ENCODE data around the gene PUDP.
A peak's percentile ranks its signal among the peaks of the same experiment; 100 is the strongest.
"Not testable (repeated sequence)": the region's sequence is repeated elsewhere in the genome, so short reads cannot be mapped to it uniquely, and the experiment has no call there.

The PUDP gene

DNA sequence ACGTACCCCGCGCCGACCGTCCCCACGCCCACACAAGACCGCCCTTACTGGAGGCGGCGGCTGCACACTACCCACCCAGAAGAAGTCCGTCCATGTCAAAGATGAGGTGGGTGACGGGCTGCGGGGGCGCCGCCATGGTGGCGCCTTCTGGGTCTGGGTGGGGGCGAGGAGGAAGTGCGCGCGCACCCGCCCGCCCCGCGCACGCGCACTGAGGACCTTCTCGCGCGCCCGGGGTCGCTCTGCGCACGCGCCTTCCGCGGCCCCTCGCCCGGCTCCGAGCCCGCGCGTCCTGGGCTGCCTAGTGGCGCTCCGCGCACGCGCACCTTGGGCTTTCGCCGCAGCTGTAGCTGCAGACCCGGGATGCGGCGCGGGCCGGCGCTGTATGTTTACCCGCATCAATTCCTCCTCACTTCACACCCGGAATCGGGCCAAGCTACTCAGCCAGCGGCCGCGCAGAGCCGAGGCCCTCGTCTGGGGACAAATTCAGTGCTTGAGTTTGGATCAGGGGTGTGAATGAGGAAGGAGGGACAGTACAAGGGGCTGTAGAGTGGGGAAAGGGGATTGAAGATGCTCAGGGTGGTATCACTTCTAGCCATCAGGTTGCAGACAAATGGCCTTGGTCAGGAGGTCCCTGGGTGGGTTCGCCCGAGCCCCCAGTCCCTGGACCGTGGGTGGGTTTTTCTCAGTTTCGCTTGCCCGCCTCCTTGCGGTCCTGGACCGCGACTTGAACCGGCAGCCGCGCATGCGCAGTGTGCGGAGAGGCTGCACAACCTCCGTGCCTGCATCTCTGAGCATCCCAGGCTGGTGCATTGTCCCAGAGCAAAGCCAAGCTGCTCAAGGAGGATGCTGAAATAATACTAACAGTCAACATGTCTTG is at the start of gene PUDP:
TSS of gene PUDP (minus strand) at position 176 of the 877 bp plus-strand sequence. CDS start at position 136, 40 bp downstream.
- peak within 1 kb of the TSS; percentile 62 for H3K27ac ChIP-seq
- DNase-seq (ENCODE audit: low read depth, low spot score): no peak

- H3K27ac ChIP-seq: no peak overlapping the region
- no peak for DNase-seq (ENCODE audit: low read depth, low spot score)
Observed at GRCh38 chrX:7194606-7195005, 46.7 kb upstream of the PUDP start.

GRCh38 chrX:7192871-7193270 is 44.9 kb upstream of the PUDP start:
- H3K27ac ChIP-seq: no peak overlapping the region
- no peak for DNase-seq (ENCODE audit: low read depth, low spot score)

DNA sequence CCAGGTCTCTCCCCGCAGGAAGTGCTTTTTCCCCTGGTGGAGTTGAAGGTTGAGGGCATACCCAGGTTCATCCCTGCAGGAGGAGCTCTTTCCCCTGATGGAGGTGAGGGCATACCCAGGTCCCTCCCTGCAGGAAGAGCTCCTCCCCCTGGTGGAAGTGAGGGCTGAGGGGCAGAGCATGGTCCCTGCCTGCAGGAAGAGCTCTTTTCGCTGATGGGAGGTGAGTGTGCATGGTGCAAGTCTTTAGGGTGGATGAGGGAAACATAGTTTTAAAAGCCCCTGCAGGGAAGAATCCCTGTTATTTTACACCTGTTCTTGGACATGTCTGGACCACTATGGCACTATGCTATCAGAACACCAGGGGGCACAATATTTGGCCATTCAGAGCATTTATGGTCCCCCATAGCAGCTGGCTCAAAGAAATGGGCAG is 43.7 kb upstream of the PUDP start:
- DNase-seq (ENCODE audit: low read depth, low spot score): no peak
- no peak overlapping the region for H3K27ac ChIP-seq

GRCh38 chrX:7190157-7190556 is 42.2 kb upstream of the PUDP start:
- no peak for DNase-seq (ENCODE audit: low read depth, low spot score)
- no peak overlapping the region for H3K27ac ChIP-seq

GRCh38 chrX:7188672-7189071 is 40.7 kb upstream of the PUDP start:
- no peak overlapping the region for H3K27ac ChIP-seq
- DNase-seq (ENCODE audit: low read depth, low spot score): no peak

DNA sequence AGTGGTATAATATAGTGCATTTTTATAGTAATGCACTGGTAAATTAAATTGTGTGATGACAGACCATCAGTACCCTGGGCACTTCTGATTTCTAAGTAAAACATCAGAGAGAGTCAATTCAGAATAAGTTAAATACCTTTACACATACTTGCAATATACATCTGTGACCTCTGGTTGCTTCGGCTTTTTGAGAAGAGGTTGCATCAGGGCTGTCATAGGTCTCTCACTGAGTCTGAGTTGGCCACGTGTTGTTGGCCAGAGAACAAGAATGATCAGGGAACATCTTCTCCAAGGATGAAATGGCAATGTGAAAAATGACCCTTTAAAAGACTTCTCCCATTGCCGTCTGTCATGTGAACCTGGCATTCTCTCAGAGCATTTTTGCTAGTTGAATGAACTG is 36.9 kb upstream of the PUDP start:
- H3K27ac ChIP-seq: no peak overlapping the region
- no peak for DNase-seq (ENCODE audit: low read depth, low spot score)

- H3K27ac ChIP-seq: no peak overlapping the region
- no peak for DNase-seq (ENCODE audit: low read depth, low spot score)
Observed at GRCh38 chrX:7179446-7179845, 31.5 kb upstream of the PUDP start.

DNA sequence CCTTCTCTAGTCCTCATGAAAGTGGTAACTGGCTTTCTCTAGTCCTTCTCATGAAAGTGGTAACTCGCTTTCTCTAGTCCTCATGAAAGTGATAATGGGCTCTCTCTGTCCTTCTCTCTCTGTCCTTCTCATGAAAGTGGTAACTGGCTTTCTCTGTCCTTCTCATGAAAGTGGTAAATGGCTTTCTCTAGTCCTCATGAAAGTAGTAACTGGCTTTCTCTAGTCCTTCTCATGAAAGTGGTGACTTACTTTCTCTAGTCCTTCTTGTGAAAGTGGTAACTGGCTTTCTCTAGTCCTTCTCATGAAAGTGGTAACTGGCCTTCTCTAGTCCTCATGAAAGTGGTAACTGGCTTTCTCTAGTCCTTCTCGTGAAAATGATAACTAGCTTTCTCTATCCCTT is 30.9 kb upstream of the PUDP start:
- DNase-seq (ENCODE audit: low read depth, low spot score); H3K27ac ChIP-seq: not testable (repeated sequence)

GRCh38 chrX:7170898-7171297 is 22.9 kb upstream of the PUDP start:
- H3K27ac ChIP-seq: no peak overlapping the region
- no peak for DNase-seq (ENCODE audit: low read depth, low spot score)

DNA sequence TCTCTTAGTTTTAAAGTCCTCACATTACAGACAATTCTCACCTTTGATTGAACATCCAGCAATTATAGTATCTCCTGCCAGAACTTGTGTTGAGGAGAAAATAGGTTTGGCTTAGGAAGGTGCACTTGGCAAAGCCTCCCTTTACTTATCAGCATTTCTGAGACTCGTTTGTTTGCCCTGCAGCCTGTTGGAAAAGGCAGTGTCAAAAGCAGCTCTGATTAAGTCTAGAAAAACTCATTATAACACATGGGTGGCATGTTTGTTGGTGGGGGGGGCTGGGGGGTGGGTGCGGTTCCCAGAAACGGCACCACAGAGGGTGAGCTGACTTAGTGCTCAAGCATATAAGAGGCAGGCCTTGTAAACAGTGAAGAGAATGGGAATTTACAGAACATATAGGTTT is 21.7 kb upstream of the PUDP start:
- H3K27ac ChIP-seq: no peak overlapping the region
- DNase-seq (ENCODE audit: low read depth, low spot score): no peak

DNA sequence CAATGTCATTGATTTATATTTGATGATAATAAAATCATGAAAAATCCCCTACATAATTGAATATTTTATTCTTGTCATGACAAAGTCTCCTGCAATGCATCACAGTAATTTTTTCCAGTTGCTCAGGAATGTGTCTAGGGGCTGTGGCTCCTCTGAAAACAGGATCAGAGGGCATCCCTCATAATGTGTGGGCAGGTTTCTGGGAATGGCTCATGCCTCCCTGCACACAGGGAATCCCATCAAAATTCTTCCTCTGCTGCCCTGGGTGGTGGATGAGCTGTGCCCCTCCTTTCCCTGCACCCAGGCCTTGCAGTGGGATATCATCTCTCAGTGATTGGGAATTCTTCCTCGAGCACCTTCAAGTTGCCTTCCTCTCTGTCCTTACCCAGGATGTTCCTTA is 20.4 kb upstream of the PUDP start:
- DNase-seq (ENCODE audit: low read depth, low spot score): no peak

GRCh38 chrX:7164174-7164573 is 16.2 kb upstream of the PUDP start:
- no peak for DNase-seq (ENCODE audit: low read depth, low spot score)
- H3K27ac ChIP-seq: no peak overlapping the region

More for the DNA sequence above, 20.4 kb upstream of the PUDP start:
- H3K27ac ChIP-seq: no peak overlapping the region

DNA sequence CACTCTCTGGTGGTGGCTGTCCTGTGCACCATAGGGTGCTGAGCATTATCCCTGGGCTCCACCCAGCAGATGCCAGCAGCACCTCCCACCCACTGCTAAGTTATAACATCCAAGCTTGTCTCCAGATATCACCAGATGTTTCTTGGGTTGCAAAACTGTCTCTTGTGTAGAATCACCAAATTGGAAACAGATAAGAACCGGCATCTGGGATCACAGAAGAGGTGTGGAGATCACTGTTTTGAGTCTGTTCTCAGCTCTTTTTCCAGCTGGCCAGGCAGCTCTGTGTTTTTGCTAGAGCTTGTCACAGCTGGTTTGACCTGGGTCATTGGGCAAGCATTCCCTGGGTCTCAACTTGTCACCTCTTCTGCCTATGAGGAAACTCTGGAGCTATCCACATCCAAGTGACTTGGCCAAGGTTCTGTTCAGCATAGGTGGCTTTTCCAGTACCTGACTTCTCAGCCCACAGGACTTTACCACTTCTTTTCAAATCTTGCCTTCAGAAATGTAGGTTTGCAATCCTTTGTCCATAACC is 15.3 kb upstream of the PUDP start:
- no peak for DNase-seq (ENCODE audit: low read depth, low spot score)
- no peak overlapping the region for H3K27ac ChIP-seq

GRCh38 chrX:7159149-7159861 is 11.4 kb upstream of the PUDP start:
- peak; percentile 37 for DNase-seq (ENCODE audit: low read depth, low spot score)
- peak overlapping the region; percentile 71 for H3K27ac ChIP-seq

GRCh38 chrX:7158468-7158990 is 10.6 kb upstream of the PUDP start:
- H3K27ac ChIP-seq: peak overlapping the region; percentile 71
- no peak for DNase-seq (ENCODE audit: low read depth, low spot score)

GRCh38 chrX:7156879-7157278 is 8.9 kb upstream of the PUDP start:
- no peak overlapping the region for H3K27ac ChIP-seq
- no peak for DNase-seq (ENCODE audit: low read depth, low spot score)

- no peak overlapping the region for H3K27ac ChIP-seq
- DNase-seq (ENCODE audit: low read depth, low spot score): no peak
Observed at GRCh38 chrX:7155163-7155562, 7.2 kb upstream of the PUDP start.

GRCh38 chrX:7154041-7154597 is 6.2 kb upstream of the PUDP start:
- H3K27ac ChIP-seq: no peak overlapping the region
- no peak for DNase-seq (ENCODE audit: low read depth, low spot score)

DNA sequence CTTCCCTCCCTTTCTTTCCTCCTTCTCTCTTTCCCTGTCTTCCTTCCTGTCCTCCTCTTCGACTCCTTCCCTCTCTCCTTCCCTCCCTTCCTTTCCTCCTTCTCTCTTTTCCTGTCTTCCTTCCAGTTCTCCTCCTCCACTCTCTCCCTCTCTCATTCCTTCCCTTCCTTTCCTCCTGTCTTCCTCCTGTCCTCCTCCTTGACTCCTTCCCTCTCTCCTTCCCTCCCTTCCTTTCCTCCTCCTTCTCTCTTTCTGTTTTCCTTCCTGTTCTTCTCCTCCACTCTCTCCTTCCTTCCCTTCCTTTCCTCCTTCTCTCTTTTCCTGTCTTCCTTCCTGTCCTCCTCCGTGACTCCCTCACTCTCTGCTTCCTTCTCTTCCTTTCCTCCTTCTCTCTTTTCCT is 5.3 kb upstream of the PUDP start:
- DNase-seq (ENCODE audit: low read depth, low spot score): no peak
- no peak overlapping the region for H3K27ac ChIP-seq

GRCh38 chrX:7149411-7149810 is 1.5 kb upstream of the PUDP start:
- H3K27ac ChIP-seq: no peak overlapping the region
- DNase-seq (ENCODE audit: low read depth, low spot score): no peak
